ENCODE measurements around the gene HTRA1.

The HTRA1 gene

GRCh38 chr10:122494833-122495232, 33.5 kb downstream of the HTRA1 start:
- no peak for DNase-seq (ENCODE audit: low read depth in 2 of 2)

GRCh38 chr10:122495406-122496340, 34.3 kb downstream of the HTRA1 start:
- DNase-seq (ENCODE audit: low read depth in 2 of 2) = no peak

GRCh38 chr10:122497241-122497640, 35.9 kb downstream of the HTRA1 start:
- DNase-seq (ENCODE audit: low read depth in 2 of 2) = no peak

GRCh38 chr10:122498521-122498920, 37.2 kb downstream of the HTRA1 start:
- no peak for DNase-seq (ENCODE audit: low read depth in 2 of 2)

- DNase-seq (ENCODE audit: low read depth in 2 of 2) = no peak
Observed at GRCh38 chr10:122499012-122499411, 37.7 kb downstream of the HTRA1 start.

GRCh38 chr10:122499491-122499941, 38.2 kb downstream of the HTRA1 start:
- DNase-seq (ENCODE audit: low read depth in 2 of 2) = no peak

- no peak for DNase-seq (ENCODE audit: low read depth in 2 of 2)
Observed at GRCh38 chr10:122500194-122500593, 38.8 kb downstream of the HTRA1 start.

GRCh38 chr10:122500726-122501125, 39.4 kb downstream of the HTRA1 start:
- no peak for DNase-seq (ENCODE audit: low read depth in 2 of 2)

- no peak for DNase-seq (ENCODE audit: low read depth in 2 of 2)
Observed at GRCh38 chr10:122503012-122503411, 41.7 kb downstream of the HTRA1 start.

GRCh38 chr10:122503886-122504609, 42.7 kb downstream of the HTRA1 start:
- no peak for DNase-seq (ENCODE audit: low read depth in 2 of 2)

GRCh38 chr10:122504610-122504950, 43.2 kb downstream of the HTRA1 start:
- no peak for DNase-seq (ENCODE audit: low read depth in 2 of 2)

GRCh38 chr10:122505011-122505410, 43.7 kb downstream of the HTRA1 start:
- no peak for DNase-seq (ENCODE audit: low read depth in 2 of 2)

- no peak for DNase-seq (ENCODE audit: low read depth in 2 of 2)
Observed at GRCh38 chr10:122505885-122506645, 44.7 kb downstream of the HTRA1 start.

GRCh38 chr10:122507616-122508015, 46.3 kb downstream of the HTRA1 start:
- DNase-seq (ENCODE audit: low read depth in 2 of 2) = no peak

- no peak for DNase-seq (ENCODE audit: low read depth in 2 of 2)
Observed at GRCh38 chr10:122508021-122508420, 46.7 kb downstream of the HTRA1 start.

GRCh38 chr10:122509323-122509722, 48.0 kb downstream of the HTRA1 start:
- no peak for DNase-seq (ENCODE audit: low read depth in 2 of 2)

GRCh38 chr10:122510326-122510725, 49.0 kb downstream of the HTRA1 start:
- no peak for DNase-seq (ENCODE audit: low read depth in 2 of 2)

- DNase-seq (ENCODE audit: low read depth in 2 of 2) = no peak
Observed at GRCh38 chr10:122510736-122511135, 49.4 kb downstream of the HTRA1 start.

GRCh38 chr10:122513053-122513452, 51.7 kb downstream of the HTRA1 start:
- no peak for DNase-seq (ENCODE audit: low read depth in 2 of 2)

- DNase-seq (ENCODE audit: low read depth in 2 of 2) = no peak
Observed at GRCh38 chr10:122514045-122514840, 52.9 kb downstream of the HTRA1 start.

- no peak for DNase-seq (ENCODE audit: low read depth in 2 of 2)
Observed at GRCh38 chr10:122515022-122515424, 53.7 kb downstream of the HTRA1 start.
